ENCODE data around the gene MSANTD4.

DNA sequence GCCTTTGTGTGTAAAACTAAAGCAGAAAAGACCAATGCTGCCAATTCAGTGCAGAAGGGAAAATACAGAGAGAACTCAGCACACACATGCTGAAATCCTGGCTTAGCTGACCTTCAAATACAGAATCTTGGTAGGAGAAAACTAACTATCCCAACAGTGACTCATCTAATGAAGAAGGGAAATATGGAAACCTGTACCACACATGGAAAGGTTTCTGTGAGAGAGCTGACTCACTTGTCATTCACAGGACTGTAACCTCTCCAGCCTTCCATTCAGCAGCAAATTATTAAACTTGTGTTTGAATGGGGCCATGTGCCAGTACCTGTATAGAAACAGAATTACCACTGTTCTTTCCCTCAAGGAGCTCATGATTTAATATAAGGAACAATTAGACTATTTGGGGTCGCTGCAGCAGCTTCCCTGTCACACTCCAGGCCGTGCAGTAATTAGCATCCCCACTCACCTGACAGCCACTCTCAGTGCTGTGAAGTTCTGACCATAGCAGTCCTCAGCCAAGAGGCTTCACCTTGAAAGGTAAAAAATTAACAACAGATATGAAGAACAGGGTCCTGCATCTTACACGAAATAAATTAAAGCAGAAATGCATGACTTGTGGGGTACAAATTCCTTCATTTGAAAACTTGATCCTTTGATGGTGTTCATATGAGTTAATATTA, 53.9 kb downstream of the MSANTD4 start:
- no peak for TF ChIP-seq POLR2AphosphoS5 (IDR thresholded peaks at IDR 0.05; ENCODE audit: low read depth, low read length)
- no peak for TF ChIP-seq TAF1 (IDR thresholded peaks at IDR 0.05; ENCODE audit: borderline replicate concordance, insufficient read depth, low read length)
- TF ChIP-seq FOXP2 (optimal IDR thresholded peaks at IDR 0.05; ENCODE audit: borderline replicate concordance, extremely low read depth, extremely low read length, insufficient read depth): no peak
- no peak for TF ChIP-seq SIN3A (IDR thresholded peaks at IDR 0.05; ENCODE audit: borderline replicate concordance, insufficient read depth, low read length)
